Progenitor cell of endocrine pancreas (in vitro differentiated cells): ENCODE data around the gene STAT4. TPM values are rescaled to one million over a fixed set of nuclear protein-coding genes. Genes with fewer than 3 reads are reported as not detected.
A peak's percentile ranks its signal among the peaks of the same experiment; 100 is the strongest.

ENCODE experiments used
- DNase-seq: peaks from one replicate; pipeline ENCODE4 v3.0.0; 2021; ENCODE audit warnings: low spot score; ENCODE audit not compliant: unreplicated experiment
- H3K27ac Mint-ChIP-seq: 2 replicates; pipeline ENCODE4 v1.8.0; 2021; ENCODE audit warnings: mild to moderate bottlenecking, moderate library complexity, mixed read lengths
- H3K27me3 Mint-ChIP-seq: 2 replicates; pipeline ENCODE4 v1.8.0; 2021; ENCODE audit warnings: mixed read lengths
- H3K36me3 Mint-ChIP-seq: 2 replicates; pipeline ENCODE4 v1.8.0; 2022; ENCODE audit warnings: mixed read lengths; ENCODE audit not compliant: insufficient read depth
- H3K4me1 Mint-ChIP-seq: 2 replicates; pipeline ENCODE4 v1.8.0; 2021; ENCODE audit warnings: low read depth, mixed read lengths
- H3K4me3 Mint-ChIP-seq: 2 replicates; pipeline ENCODE4 v1.8.0; 2021; ENCODE audit warnings: low read depth, mild to moderate bottlenecking, moderate library complexity, mixed read lengths
- H3K9me3 Mint-ChIP-seq: 2 replicates; pipeline ENCODE4 v1.8.0; 2021; ENCODE audit warnings: low read depth, mixed read lengths
- total RNA-seq: library from RNA; stranded (reverse); gene quantifications from 2 replicates; pipeline ENCODE4 v1.2.1, GENCODE V29; 2021
- TF ChIP-seq, protein P1 (sequence below): fragments of 200-600 bp; sonication (generic); IDR thresholded peaks from one replicate; pipeline ENCODE4 v1.5.0; 2021; ENCODE audit warnings: antibody characterized with exemption, mild to moderate bottlenecking; ENCODE audit not compliant: unreplicated experiment

Gene STAT4
- total RNA-seq, 1 donor from 2014 or later, result 18.8 TPM

- TF ChIP-seq, protein P1, sequence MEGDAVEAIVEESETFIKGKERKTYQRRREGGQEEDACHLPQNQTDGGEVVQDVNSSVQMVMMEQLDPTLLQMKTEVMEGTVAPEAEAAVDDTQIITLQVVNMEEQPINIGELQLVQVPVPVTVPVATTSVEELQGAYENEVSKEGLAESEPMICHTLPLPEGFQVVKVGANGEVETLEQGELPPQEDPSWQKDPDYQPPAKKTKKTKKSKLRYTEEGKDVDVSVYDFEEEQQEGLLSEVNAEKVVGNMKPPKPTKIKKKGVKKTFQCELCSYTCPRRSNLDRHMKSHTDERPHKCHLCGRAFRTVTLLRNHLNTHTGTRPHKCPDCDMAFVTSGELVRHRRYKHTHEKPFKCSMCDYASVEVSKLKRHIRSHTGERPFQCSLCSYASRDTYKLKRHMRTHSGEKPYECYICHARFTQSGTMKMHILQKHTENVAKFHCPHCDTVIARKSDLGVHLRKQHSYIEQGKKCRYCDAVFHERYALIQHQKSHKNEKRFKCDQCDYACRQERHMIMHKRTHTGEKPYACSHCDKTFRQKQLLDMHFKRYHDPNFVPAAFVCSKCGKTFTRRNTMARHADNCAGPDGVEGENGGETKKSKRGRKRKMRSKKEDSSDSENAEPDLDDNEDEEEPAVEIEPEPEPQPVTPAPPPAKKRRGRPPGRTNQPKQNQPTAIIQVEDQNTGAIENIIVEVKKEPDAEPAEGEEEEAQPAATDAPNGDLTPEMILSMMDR, result no peak
- no peak overlapping the region for H3K4me3 Mint-ChIP-seq
- peaks cover 60% of the 10 kb centered on the region for H3K36me3 Mint-ChIP-seq
- no peaks in the 10 kb centered on the region for H3K27me3 Mint-ChIP-seq
- H3K9me3 Mint-ChIP-seq, result no peaks in the 10 kb centered on the region
- DNase-seq, result no peak
- H3K4me1 Mint-ChIP-seq, result peaks cover 18% of the 10 kb centered on the region
- peak overlapping the region; percentile 26 for H3K27ac Mint-ChIP-seq
These were observed 143.6 kb downstream of the STAT4 start for GRCh38 chr2:191006997-191007783.

DNA sequence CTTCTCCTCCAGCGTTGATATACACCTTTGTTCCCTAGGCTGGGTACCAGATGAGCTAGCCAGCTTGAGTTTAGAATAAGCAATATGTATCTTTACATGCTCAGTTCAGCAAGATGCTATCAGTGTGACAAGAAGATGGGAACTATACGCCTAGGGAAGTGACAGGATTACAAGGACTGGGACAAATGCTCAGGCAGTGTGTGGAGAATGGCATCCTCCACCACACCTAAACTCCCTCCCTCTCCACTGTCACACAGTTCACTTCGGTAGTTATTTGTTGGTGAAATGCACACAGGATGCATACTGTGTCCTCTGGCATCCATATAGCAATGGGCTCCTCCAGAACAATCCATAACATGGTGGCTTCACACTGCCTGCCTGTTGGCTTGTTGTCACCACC is 144.5 kb downstream of the STAT4 start:
- peak overlapping the region; percentile 25 for H3K27ac Mint-ChIP-seq
- H3K36me3 Mint-ChIP-seq, result peaks cover 63% of the 10 kb centered on the region
- peaks cover 15% of the 10 kb centered on the region for H3K4me1 Mint-ChIP-seq
- no peaks in the 10 kb centered on the region for H3K27me3 Mint-ChIP-seq
- TF ChIP-seq, protein P1, result no peak
- DNase-seq, result no peak
- H3K9me3 Mint-ChIP-seq, result no peaks in the 10 kb centered on the region
- no peak overlapping the region for H3K4me3 Mint-ChIP-seq

DNA sequence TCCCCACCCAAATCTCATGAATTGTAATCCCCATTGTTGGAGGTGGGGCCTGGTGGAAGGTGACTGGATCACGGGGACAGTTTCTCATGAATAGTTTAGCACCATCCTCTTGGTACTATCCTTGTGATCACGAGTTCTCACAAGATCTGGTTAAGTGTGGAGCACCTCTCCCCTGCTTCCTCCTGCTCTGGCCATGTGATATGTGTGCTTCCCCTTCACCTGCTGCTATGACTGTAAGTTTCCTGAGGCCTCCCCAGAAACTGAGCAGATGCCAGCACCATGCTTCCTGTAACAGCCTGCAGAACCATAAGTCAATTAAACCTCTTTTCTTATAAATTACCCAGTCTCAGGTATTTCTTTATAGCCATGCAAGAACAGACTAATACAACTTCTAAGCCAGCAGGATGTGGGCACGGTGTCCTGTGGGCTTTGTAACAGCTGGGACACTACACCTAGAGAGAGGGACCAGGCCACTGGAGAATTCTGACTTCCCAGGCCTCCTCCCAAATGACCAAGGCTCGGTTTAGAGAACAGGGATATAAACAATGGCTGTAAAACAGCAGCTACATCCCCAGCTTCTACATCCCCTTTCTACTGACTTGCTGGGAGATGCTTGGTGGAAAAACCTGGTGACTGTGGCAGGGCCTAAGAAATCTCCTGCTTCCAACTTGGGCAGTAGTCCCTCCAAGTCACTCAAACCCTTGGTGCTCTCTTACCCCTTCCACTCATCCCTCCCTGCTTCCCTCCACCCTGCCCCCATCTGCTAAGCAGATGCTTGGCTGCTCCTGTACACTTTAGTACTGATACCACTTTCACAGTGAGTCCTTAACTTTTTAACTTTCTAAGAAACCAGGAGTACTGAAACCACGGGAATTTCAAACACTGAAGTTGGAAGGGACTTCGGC is 147.1 kb downstream of the STAT4 start:
- no peak for DNase-seq
- Mint-ChIP-seq H3K4me3 (no peak overlapping the region), H3K9me3 (no peaks in the 10 kb centered on the region), H3K27me3 (no peaks in the 10 kb centered on the region), H3K4me1 (peaks cover 14% of the 10 kb centered on the region), H3K36me3 (peaks cover 74% of the 10 kb centered on the region), H3K27ac (no peak overlapping the region)
- TF ChIP-seq, protein P1, result no peak

DNA sequence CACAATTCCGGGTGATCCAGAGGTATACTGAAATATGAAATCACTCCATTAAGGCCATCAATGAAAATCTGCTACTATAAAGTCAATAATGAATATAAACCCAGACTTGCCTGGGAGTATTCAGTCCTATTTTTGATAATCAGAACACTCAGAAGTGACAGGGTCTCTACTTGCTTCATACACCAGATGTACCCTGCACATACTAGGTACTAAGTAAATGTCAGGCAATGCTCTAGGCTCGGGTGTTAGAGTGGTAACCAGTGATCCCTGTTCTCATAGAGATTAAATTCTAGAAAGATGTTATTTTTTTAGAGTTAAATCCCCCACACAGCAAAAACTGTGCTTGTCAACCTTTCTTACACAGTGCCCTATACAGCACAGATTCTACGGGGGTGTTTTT is 149.2 kb downstream of the STAT4 start:
- no peak for DNase-seq
- peaks cover 68% of the 10 kb centered on the region for H3K36me3 Mint-ChIP-seq
- H3K9me3 Mint-ChIP-seq, result no peaks in the 10 kb centered on the region
- no peak overlapping the region for H3K4me3 Mint-ChIP-seq
- no peaks in the 10 kb centered on the region for H3K27me3 Mint-ChIP-seq
- TF ChIP-seq, protein P1, result no peak
- peaks cover 10% of the 10 kb centered on the region for H3K4me1 Mint-ChIP-seq
- H3K27ac Mint-ChIP-seq, result peak overlapping the region; percentile 38

DNA sequence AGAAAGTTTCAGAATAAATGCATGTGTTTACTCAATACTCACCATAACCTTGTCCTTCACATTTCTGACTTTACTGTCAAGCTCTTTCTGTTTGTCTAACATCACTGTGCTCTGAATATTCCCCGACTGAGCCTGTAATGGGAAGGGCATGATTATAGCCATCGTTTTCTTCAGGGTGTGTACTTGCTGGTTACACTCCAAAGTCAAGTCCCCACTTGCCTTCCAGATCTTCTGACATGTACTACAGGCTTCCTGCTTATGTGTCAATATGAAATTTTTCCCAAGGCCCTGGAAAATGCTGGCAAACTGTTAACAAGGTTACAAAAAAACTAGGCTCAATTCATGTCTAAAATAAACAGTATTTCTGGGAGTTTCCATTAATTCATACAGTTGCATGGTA is 149.8 kb downstream of the STAT4 start:
- Mint-ChIP-seq H3K9me3 (no peaks in the 10 kb centered on the region), H3K4me1 (peaks cover 10% of the 10 kb centered on the region), H3K27ac (peak overlapping the region; percentile 38), H3K36me3 (peaks cover 68% of the 10 kb centered on the region), H3K4me3 (no peak overlapping the region), H3K27me3 (no peaks in the 10 kb centered on the region)
- TF ChIP-seq, protein P1, result no peak
- DNase-seq, result no peak
